HL-60/S4 treated with phorbol 12-myristate 13-acetate at 8.2 ng/mL for 4 days and 3 days (cell line): Measurements from ENCODE around the gene PTPN20.

ENCODE experiments used
- in situ Hi-C: fragments of 300-500 bp; cut with MboI; formaldehyde crosslinking; loops from 2 replicates; pipeline ENCODE4 v1.15.0; 2022; ENCODE audit warnings: low sequenced_read_pairs

PTPN20 gene

GRCh38 chr10:47031901-47032465, 120.8 kb downstream of the PTPN20 start:
- in situ Hi-C loops = no loop called here

- in situ Hi-C loops = no loop called here
Observed at GRCh38 chr10:47033081-47033480, 121.9 kb downstream of the PTPN20 start.

- in situ Hi-C loops = no loop called here
Observed at GRCh38 chr10:47033541-47034270, 122.5 kb downstream of the PTPN20 start.

GRCh38 chr10:47034441-47035051, 123.3 kb downstream of the PTPN20 start:
- in situ Hi-C loops = no loop called here

GRCh38 chr10:47035171-47035818, 124.1 kb downstream of the PTPN20 start:
- in situ Hi-C loops = no loop called here

GRCh38 chr10:47035819-47036337, 124.7 kb downstream of the PTPN20 start:
- in situ Hi-C loops = no loop called here

- in situ Hi-C loops = no loop called here
Observed at GRCh38 chr10:47036771-47037170, 125.5 kb downstream of the PTPN20 start.

GRCh38 chr10:47037654-47038425, 126.6 kb downstream of the PTPN20 start:
- in situ Hi-C loops = no loop called here

- in situ Hi-C loops = no loop called here
Observed at GRCh38 chr10:47038881-47039561, 127.8 kb downstream of the PTPN20 start.

- in situ Hi-C loops = no loop called here
Observed at GRCh38 chr10:47039562-47039913, 128.3 kb downstream of the PTPN20 start.

- in situ Hi-C loops = loop anchor here (10.0 kb wide), 1 partner anchor 265 kb away; the partner anchor contains the start of gene GDF10
Observed at GRCh38 chr10:47040041-47040491, 128.8 kb downstream of the PTPN20 start.

GRCh38 chr10:47040681-47041080, 129.5 kb downstream of the PTPN20 start:
- in situ Hi-C loops = loop anchor here (10.0 kb wide), 1 partner anchor 264 kb away; the partner anchor contains the start of gene GDF10

- in situ Hi-C loops = loop anchor here (10.0 kb wide), 1 partner anchor 263 kb away; the partner anchor contains the start of gene GDF10
Observed at GRCh38 chr10:47041396-47042198, 130.4 kb downstream of the PTPN20 start.

GRCh38 chr10:47042199-47042473, 130.9 kb downstream of the PTPN20 start:
- in situ Hi-C loops = loop anchor here (10.0 kb wide), 1 partner anchor 263 kb away; the partner anchor contains the start of gene GDF10

GRCh38 chr10:47042780-47043750, 131.8 kb downstream of the PTPN20 start:
- in situ Hi-C loops = loop anchor here (10.0 kb wide), 1 partner anchor 262 kb away; the partner anchor contains the start of gene GDF10

- in situ Hi-C loops = loop anchor here (10.0 kb wide), 1 partner anchor 261 kb away; the partner anchor contains the start of gene GDF10
Observed at GRCh38 chr10:47043928-47044538, 132.8 kb downstream of the PTPN20 start.

GRCh38 chr10:47044741-47045140, 133.5 kb downstream of the PTPN20 start:
- in situ Hi-C loops = loop anchor here (10.0 kb wide), 1 partner anchor 260 kb away; the partner anchor contains the start of gene GDF10
